A549 treated with dexamethasone at 1 μM for 4 hours (cell line): ENCODE data around the gene NIPAL1. TPM values are rescaled to one million over a fixed set of nuclear protein-coding genes. Genes with fewer than 3 reads are reported as not detected.

Experiments
- total RNA-seq: library from RNA; stranded (reverse); fragments of 200-300 nt; extraction: Qiagen RNA extraction; gene quantifications from 5 replicates; pipeline ENCODE4 v1.2.3, GENCODE V29; 2022

NIPAL1 gene
- 0.39 to 1.0 TPM (median 0.68 TPM) in 5 replicates for total RNA-seq

GRCh38 chr4:48016141-48017107 is at the start of gene NIPAL1, which contains the start of gene CNGA1:
TSS of gene NIPAL1 (plus strand) at chr4:48016772. CDS start at chr4:48016840, 68 bp downstream.
TSS of gene CNGA1 (minus strand) at chr4:48016681. CDS start at chr4:47952689, 63,992 bp downstream.

Other genes with a start within 250 kb of the NIPAL1 start
- not detected in 5 replicates for gene CORIN, start 178.7 kb upstream of the NIPAL1 start, total RNA-seq
- 4.5 to 10.0 TPM (median 5.7 TPM) in 5 replicates for gene NFXL1, start 102.2 kb upstream of the NIPAL1 start, total RNA-seq
- 0.02 TPM in 1 of 5 replicates, not detected in the others for gene CNGA1, start 91 bp upstream of the NIPAL1 start, total RNA-seq
- gene TXK, start 117.5 kb downstream of the NIPAL1 start, total RNA-seq, result 0.08 to 0.26 TPM (median 0.14 TPM) in 5 replicates